Tibial nerve (tissue), 4 donors: ENCODE measurements around the gene MMEL1. TPM values are rescaled to one million over a fixed set of nuclear protein-coding genes. Genes with fewer than 3 reads are reported as not detected.

Experiments used
- DNase-seq, 2 donors: peaks; one replicate each; pipeline ENCODE4 v3.0.0-alpha.2; 2019; ENCODE audit warnings: low spot score in 2 of 2
- H3K27ac ChIP-seq, 4 donors: fragments of 200-600 bp; sonication (generic) in 3 of 4; one replicate each; pipeline ENCODE4 v1.5.1; 2017 to 2019; ENCODE audit warnings: mild to moderate bottlenecking in 1 of 4
- H3K27me3 ChIP-seq, 2 donors: fragments of 200-600 bp; sonication (generic) in 1 of 2; one replicate each; pipeline versions ENCODE4 v1.5.1 to v1.6.0; 2017 to 2019
- H3K36me3 ChIP-seq, 3 donors: fragments of 200-600 bp; sonication (generic); one replicate each; pipeline ENCODE4 v1.5.1; 2018 to 2019
- H3K4me1 ChIP-seq, 4 donors: fragments of 200-600 bp; sonication (generic) in 3 of 4; one replicate each; pipeline ENCODE4 v1.5.1; 2017 to 2019
- H3K4me3 ChIP-seq, 4 donors: fragments of 200-600 bp; sonication (generic) in 3 of 4; one replicate each; pipeline ENCODE4 v1.5.1; 2017 to 2019; ENCODE audit warnings: mild to moderate bottlenecking in 1 of 4, moderate library complexity in 1 of 4
- H3K9me3 ChIP-seq, 4 donors: fragments of 200-600 bp; sonication (generic) in 3 of 4; one replicate each; pipeline ENCODE4 v1.5.1; 2017 to 2019
- EP300 ChIP-seq, 2 donors: sonication (generic); formaldehyde crosslinking; IDR thresholded peaks; one replicate each; pipeline ENCODE4 v1.6.1; 2017; ENCODE audit warnings: antibody characterized with exemption in 2 of 2, mild to moderate bottlenecking in 1 of 2
- POLR2A ChIP-seq, 2 donors: fragments of 450-650 bp; IDR thresholded peaks; one replicate each; pipeline ENCODE4 v1.6.1; 2017; ENCODE audit warnings: antibody characterized with exemption in 2 of 2, mild to moderate bottlenecking in 2 of 2, moderate library complexity in 2 of 2
- WGBS, 2 donors: methylation state at CpG; one replicate each; pipeline ENCODE4 v1.1.5; 2018; 5-methylcytosine and 5-hydroxymethylcytosine counted together
- total RNA-seq, 4 donors: library from RNA; depleted of rRNA; stranded (reverse); fragments of >200 nt; gene quantifications; one replicate each; pipeline ENCODE4 v1.1.0, GENCODE V29; 2016
- TF ChIP-seq, protein P1 (sequence below), 5 experiments: fragments of 200-600 bp in 3 of 5; fragments of 450-650 bp in 2 of 5; sonication (generic) in 3 of 5; IDR thresholded peaks; one replicate each; pipeline ENCODE4 v1.5.1; 2016 to 2019; ENCODE audit warnings: antibody characterized with exemption in 5 of 5, mild to moderate bottlenecking in 3 of 5, moderate library complexity in 2 of 5

Gene MMEL1
- total RNA-seq, 4 donors from 2014 or later: 0.21 to 2.2 TPM; not detected in 2

DNA sequence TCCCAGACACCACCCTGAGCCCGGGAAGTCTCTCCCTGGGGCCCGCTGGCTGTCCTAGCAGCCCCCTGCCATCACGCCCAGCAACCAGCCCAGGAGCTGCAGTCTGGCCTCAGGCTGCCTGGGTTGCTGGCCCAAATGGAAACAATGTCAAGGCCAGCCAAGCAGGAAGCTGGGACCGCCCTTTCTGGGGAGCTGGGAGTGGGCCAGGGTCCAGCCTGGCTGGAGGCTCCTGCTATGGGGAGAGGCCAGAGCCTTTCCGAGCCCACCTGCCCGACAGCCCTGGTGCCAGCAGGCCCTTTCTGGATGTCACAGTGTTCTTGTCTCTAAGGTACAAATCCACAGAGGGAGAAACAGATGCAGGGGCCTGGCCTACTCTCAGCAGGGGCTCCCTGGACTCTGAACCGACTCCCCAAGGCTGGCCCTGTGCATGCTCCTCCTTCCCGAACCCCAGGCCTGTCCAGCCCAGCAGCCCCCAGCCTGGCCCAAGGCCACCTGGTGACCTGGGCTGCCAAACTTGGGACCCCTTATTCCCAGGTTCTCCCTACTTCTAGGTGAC, 1.2 kb upstream of the MMEL1 start:
- Histone ChIP-seq H3K36me3 (no peaks in the 10 kb centered on the region), H3K27me3 (peaks cover 2 to 56% of the 10 kb centered on the region in 2 donors), H3K27ac (no peak overlapping the region), H3K4me1 (peaks cover 0 to 8% (median 0%) of the 10 kb centered on the region in 4 donors), H3K4me3 (no peak overlapping the region), H3K9me3 (peaks cover 0 to 11% (median 0%) of the 10 kb centered on the region in 4 donors)
- TF ChIP-seq, protein P1, sequence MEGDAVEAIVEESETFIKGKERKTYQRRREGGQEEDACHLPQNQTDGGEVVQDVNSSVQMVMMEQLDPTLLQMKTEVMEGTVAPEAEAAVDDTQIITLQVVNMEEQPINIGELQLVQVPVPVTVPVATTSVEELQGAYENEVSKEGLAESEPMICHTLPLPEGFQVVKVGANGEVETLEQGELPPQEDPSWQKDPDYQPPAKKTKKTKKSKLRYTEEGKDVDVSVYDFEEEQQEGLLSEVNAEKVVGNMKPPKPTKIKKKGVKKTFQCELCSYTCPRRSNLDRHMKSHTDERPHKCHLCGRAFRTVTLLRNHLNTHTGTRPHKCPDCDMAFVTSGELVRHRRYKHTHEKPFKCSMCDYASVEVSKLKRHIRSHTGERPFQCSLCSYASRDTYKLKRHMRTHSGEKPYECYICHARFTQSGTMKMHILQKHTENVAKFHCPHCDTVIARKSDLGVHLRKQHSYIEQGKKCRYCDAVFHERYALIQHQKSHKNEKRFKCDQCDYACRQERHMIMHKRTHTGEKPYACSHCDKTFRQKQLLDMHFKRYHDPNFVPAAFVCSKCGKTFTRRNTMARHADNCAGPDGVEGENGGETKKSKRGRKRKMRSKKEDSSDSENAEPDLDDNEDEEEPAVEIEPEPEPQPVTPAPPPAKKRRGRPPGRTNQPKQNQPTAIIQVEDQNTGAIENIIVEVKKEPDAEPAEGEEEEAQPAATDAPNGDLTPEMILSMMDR (IDR thresholded peaks at IDR 0.05): no peak
- TF ChIP-seq EP300 (IDR thresholded peaks at IDR 0.05): no peak
- no peak for TF ChIP-seq POLR2A (IDR thresholded peaks at IDR 0.05)
- no peak for DNase-seq
- WGBS, 2 donors: 60 to 79% methylated on average over 2 to 6 of the region's 8 CpGs

DNA sequence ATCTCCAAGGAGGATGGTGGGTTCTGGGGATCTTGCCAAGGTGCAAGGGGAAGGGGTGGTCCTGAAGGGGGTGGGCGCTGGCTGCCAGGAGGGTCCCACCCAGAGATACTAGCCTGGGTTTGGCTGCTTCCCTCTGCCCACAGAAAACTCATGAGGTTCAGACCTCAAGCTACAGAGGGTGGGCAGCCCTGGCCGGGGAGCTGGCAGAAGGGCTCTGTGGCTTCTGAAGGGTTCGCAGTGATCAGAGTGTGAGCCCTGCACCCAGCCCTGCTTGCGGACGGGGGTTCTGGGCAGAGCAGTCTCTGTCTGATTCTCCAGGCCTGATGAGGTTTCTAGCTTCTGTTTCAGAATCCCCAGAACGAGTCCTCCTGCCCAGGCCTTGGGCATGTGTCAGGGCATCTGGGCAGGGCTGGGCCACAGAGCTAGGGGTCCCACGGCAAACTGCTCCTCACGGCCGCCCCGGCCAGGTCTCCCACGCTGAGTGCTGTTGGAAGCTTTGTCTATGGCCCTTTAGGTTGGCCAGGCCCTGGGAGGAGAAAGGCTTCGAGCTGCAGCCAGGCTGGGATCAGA, 635 bp upstream of the MMEL1 start:
- WGBS, 2 donors: 70 to 74% methylated on average over 5 to 10 of the region's 12 CpGs
- DNase-seq: no peak
- H3K4me1 ChIP-seq: peaks cover 0 to 13% (median 0%) of the 10 kb centered on the region in 4 donors
- no peak overlapping the region for H3K27ac ChIP-seq
- no peak for TF ChIP-seq EP300 (IDR thresholded peaks at IDR 0.05)
- H3K27me3 ChIP-seq: peaks cover 2 to 61% of the 10 kb centered on the region in 2 donors
- no peak overlapping the region for H3K4me3 ChIP-seq
- no peaks in the 10 kb centered on the region for H3K36me3 ChIP-seq
- H3K9me3 ChIP-seq: peaks cover 0 to 11% (median 0%) of the 10 kb centered on the region in 4 donors

DNA sequence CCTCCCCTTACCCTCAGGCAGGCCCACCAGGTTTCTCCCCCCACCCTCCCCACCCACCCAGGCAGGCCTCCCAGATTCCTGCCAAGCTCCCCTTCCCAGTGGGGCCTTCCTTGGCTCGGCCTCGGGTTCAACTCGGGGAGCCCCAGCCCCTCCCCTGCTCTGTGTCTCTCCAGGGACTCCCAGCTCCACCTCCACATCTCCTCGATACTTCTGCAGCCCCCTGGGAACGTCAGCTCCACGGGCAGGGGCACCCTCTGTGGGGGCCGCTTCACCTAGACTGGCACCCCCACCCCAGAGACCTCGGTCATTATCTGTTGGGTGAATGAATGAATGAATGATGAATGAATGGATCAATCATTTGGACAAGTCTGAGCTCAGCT, 775 bp downstream of the MMEL1 start:
- Histone ChIP-seq H3K27ac (no peak overlapping the region), H3K27me3 (peaks cover 2 to 76% of the 10 kb centered on the region in 2 donors), H3K36me3 (no peaks in the 10 kb centered on the region), H3K9me3 (peaks cover 0 to 8% (median 0%) of the 10 kb centered on the region in 4 donors), H3K4me3 (no peak overlapping the region), H3K4me1 (peaks cover 0 to 18% (median 0%) of the 10 kb centered on the region in 4 donors)
- no peak for DNase-seq
- TF ChIP-seq, protein P1 (IDR thresholded peaks at IDR 0.05): no peak
- TF ChIP-seq EP300 (IDR thresholded peaks at IDR 0.05): no peak
- no peak for TF ChIP-seq POLR2A (IDR thresholded peaks at IDR 0.05)
- 52 to 58% methylated on average over 5 to 8 of the region's 8 CpGs for WGBS, 2 donors

DNA sequence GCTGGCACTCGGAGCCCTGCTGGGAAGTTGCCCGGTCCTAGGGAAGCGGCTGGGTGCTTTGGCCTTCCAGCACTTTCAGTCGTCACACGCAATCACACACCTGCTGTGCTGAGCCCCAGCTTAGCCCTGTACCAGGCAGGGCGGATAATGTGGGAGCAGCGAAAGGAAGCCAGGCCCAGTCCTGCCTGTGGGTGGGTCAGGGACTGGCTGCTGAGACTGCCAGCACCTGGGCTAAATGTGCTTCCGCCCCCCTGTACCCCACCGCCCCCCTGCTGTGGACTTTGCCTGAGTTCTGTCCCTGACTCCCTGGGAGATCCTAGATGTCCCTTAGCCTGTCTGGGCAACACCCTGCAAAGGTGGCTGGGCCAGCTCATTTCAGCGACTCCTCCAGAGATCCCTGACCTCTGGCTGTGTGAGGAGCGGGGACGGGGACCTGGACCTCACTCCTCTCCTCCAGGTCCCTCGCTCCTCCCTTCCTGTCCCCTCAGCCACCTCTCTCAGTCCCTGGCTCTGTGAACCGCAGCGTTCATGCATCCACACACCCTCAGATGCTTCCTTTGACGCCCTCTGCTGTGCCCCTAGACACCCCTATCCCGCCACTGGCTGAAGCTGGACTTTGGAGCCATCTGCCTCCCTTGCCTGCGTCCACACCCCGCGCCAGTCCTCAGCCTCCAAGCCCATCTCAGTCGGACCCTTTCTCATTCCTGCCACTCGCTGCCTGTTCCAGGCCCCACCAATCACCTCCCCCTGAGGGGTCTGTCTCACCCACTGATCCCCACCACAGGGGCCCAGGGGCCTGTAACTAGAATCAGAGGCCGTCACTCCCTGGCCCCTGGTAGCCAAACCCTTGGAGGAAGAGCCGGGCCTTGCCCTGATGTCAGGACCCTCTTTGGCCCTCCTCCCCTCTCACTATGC, 1.4 kb downstream of the MMEL1 start:
- DNase-seq: no peak
- WGBS, 2 donors: 69 to 72% methylated on average over 20 to 24 of the region's 24 CpGs
- no peak for TF ChIP-seq EP300 (IDR thresholded peaks at IDR 0.05)
- TF ChIP-seq, protein P1 (IDR thresholded peaks at IDR 0.05): no peak
- no peak for TF ChIP-seq POLR2A (IDR thresholded peaks at IDR 0.05)

DNA sequence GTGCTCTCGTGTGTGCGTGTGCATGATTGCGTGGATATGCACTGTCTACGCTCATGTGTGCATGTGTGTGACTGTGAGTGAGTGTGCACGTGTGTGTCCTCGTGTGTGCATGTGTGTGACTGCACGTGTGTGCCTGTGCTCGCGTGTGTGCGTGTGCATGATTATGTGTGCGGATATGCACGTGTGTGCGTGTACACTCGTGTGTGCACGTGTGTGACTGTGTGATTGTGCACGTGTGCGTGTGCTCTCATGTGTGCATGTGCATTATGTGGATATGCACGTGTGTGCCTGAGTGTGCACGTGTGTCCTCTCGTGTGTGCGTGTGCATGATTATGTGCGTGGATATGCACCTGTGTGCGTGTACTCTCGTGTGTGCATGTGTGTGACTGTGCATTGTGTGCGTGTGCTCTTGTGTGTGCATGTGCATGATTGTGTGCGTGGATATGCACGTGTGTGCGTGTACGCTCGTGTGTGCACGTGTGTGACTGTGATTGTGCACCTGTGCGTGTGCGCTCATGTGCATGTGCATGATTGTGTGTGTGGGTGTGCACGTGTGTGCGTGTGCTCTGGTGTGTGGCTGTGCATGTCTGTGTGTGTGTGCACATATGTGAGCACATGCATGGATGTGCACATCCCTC, 2.2 kb downstream of the MMEL1 start:
- Histone ChIP-seq H3K36me3 (no peaks in the 10 kb centered on the region), H3K27me3 (peaks cover 2 to 88% of the 10 kb centered on the region in 2 donors)
- no peak for DNase-seq

More for the DNA sequence above, 1.4 kb downstream of the MMEL1 start:
- Histone ChIP-seq H3K36me3 (no peaks in the 10 kb centered on the region), H3K4me1 (peaks cover 0 to 18% (median 0%) of the 10 kb centered on the region in 4 donors), H3K27me3 (peaks cover 2 to 82% of the 10 kb centered on the region in 2 donors), H3K27ac (no peak overlapping the region), H3K4me3 (no peak overlapping the region), H3K9me3 (peaks cover 0 to 2% (median 0%) of the 10 kb centered on the region in 4 donors)

More for the DNA sequence above, 2.2 kb downstream of the MMEL1 start:
- no peak overlapping the region for H3K4me3 ChIP-seq
- TF ChIP-seq POLR2A (IDR thresholded peaks at IDR 0.05): no peak
- TF ChIP-seq EP300 (IDR thresholded peaks at IDR 0.05): no peak
- TF ChIP-seq, protein P1 (IDR thresholded peaks at IDR 0.05): no peak
- peaks cover 0 to 18% (median 0%) of the 10 kb centered on the region in 4 donors for H3K4me1 ChIP-seq
- no peak overlapping the region for H3K27ac ChIP-seq
- H3K9me3 ChIP-seq: no peaks in the 10 kb centered on the region
- WGBS, 2 donors: 93 to 96% methylated on average over 35 of the region's 35 CpGs
